AG08395 (cell line): ENCODE results near the gene BCL2L12.

ENCODE experiments used
- DNase-seq: peaks from one replicate; pipeline ENCODE4 v3.0.0; 2012; ENCODE audit warnings: mixed read lengths, low spot score

The BCL2L12 gene

DNA sequence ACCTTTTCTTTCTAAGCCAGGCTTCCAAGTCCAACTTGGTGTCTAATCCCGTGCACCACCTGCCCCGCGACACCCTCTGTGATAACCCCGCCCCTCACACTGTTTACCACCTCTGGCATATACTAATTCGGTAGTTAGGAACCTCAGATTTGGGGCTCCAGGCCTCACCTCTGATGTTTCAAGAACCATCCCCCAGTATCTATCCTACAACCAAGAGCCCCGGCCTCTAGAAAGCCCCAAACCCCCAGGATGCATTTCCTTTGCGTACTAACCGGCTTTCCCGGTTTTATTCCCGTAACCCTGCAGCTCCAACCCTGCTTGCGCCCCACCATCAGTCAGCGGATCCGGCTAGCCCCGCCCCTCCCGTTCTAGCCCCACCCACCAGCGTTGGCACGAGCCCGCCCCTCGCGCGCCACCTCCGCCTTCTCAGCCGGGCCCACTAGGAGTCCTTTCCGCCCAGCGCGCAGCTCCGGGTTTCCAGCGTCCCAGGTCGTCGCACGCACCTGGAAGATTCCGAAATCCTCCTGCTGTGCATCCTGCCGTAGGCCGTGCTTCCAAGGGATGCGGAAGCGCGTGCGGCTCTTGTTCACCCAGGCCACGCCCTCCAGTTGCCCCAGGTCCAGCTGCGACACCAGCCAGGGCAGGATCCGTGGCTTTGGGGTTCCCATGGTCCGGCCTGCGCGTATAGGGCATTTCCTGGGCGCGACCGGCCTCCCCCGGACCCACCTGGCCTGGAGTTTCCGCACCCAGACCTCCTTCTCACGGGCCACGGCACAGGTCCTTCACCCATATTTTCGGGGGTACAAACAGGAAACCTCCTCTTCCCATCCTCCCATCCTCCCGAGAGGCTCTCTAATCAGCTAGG, 1.3 kb upstream of the BCL2L12 start:
- DNase-seq = peak; percentile 93

DNA sequence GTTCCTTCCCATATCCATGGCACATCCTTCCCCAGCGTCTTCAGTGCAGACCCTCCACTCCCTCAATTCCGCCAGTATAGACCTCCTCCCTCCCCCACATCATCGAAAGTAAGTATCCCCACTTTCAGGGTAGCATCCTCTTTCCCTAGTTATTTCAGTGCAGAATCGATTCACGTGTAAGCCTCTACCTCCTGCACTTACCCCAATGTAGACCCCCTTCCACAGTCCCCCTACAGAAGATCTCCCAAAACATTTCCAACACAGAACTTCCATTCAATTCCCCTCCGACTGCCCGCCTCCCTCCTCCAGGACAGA, 740 bp upstream of the BCL2L12 start:
- no peak for DNase-seq

DNA sequence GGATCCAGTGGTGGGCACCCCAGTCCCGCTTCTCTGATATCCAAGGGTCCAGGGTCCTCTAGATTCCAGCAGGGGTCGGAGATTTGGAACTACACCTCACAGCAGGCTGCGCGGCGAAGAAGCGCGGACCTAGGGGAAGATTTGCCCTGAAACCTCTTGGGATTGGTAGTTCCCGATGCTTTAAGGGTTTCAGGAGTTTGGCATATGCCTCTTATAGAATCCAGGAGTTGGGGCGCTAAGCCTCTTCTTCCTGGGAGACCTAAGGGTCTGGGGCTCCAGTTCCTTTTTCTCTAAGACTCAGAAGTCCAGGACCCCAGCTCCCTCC, 349 bp downstream of the BCL2L12 start:
- DNase-seq = no peak

DNA sequence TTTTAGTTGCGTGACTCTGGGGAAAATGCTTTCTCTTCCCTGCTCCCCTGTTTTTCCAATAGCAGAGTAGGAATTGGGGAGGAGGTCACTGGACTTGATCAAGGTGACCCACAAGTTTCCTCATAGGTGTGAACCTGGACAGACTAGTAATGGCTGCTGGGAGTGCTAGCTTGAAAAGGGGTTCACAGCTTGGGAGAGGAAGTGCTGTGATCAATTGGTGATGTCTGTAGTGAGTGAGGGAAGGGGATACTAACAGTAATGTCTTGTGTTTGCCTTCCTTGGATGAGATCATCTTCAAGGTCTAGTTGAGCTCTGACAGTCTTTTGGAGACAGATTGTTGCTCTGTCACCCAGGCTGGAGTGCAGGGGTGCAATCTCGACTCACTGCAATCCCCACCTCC, 1.7 kb downstream of the BCL2L12 start:
- no peak for DNase-seq

DNA sequence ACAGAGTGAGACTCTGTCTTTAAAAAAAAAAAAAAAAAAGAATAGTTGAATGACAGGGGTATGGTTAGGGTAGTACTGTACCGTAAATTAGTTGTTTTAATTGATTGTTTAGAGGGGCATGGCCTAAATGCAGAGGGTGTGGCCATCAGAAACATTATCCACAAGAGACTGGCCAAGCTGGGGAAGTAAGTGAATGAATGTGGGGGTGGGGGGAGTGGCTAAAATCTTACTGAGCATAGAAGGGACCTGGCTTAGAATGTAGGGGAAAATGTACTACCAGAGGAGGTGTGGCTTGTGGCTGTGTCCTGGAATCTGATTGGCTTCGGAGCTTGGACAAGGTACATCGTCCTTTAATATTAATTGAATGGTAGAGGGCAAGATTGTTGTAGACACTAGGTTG, 3.8 kb downstream of the BCL2L12 start:
- DNase-seq = no peak

DNA sequence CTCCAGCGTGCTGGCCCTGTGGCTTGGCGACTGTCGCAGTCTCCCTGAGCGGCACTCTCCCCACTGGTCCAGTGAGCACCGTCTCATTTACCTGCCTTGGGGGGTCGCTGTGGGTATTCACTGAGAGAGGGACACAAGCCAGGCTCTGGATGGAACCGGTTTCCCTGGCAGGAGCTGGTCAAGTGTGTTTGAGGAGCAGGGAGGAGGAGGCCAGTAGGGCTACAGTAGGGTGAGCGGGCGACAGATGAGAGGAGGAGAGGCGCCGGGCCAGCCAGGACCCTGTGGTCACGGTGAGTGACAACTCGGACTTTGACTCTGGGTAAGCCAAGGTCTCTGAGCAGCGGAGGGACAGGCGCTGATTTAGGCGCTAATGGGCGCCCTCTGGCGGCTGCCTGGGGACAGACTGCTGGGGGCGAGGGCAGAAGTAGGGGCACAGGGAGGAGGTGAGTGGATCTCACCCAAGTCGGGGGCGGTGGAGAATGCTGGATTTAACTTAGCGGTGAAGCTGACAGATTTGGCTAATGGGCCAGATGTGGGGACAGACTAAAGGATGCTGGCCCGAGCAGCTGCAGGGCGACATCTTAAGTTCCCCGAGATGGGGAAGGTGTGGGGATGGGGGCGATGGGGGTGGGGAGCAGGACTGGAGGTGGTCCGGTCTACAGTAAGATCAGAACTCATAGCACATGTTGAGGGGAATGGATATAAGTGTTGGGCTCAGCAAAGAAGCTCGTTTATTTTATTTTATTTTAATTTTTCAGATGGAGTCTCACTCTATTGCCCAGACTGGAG, 6.6 kb downstream of the BCL2L12 start:
- DNase-seq = peak; percentile 79

DNA sequence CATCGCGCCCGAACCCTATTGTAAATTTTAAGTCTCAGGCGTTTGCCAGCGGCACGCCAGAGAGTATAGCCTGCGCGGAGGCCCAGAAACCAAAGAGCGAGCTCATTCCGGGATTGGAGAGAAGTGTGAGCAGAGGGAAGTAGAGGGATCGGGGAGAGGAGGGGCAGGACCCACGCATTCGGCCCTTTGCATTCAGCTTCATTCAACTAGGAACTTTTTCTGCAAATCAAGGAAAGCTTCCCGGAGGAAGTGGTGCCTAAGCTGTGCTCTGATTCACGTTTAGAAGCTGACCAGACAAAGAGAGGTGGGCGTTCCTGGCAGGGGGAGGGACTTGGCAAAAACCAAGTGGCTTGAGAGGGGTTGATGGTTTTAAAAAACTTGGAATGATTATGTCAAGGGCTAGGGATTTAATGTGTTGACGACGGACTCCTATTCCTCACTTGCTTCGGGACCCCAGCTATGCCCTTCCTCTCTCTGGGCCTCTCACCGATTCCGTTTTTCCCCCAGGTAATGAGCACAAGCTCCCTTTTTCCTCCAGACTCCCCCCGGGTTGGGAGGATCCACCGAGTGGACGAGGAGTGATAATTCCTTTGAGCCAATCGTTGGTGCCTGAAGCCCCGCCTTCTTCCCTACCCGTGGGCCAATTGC, 10.5 kb downstream of the BCL2L12 start:
- peak; percentile 98 for DNase-seq

DNA sequence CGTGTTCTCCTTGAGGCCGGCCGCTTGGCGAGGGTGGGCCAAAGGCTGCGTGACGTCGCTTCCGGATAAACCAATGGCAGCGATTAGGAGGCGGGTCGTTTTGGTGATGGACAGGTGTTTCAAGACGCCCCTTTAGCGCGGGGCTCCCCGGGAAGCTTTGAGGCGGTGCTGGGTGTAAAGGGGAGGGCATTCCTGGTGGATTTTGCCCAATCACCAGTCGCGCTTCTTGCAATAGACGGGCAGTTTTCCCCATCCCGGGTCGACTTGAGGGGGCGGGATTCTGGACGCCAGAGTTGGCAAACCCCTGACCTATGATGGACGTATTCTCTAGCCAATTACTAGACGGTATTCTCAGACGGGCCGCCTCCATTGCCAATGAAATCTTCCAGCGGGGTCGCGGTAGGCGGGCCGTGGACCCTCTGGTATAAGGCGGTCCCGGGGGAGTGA, 11.1 kb downstream of the BCL2L12 start:
- DNase-seq = peak; percentile 99

DNA sequence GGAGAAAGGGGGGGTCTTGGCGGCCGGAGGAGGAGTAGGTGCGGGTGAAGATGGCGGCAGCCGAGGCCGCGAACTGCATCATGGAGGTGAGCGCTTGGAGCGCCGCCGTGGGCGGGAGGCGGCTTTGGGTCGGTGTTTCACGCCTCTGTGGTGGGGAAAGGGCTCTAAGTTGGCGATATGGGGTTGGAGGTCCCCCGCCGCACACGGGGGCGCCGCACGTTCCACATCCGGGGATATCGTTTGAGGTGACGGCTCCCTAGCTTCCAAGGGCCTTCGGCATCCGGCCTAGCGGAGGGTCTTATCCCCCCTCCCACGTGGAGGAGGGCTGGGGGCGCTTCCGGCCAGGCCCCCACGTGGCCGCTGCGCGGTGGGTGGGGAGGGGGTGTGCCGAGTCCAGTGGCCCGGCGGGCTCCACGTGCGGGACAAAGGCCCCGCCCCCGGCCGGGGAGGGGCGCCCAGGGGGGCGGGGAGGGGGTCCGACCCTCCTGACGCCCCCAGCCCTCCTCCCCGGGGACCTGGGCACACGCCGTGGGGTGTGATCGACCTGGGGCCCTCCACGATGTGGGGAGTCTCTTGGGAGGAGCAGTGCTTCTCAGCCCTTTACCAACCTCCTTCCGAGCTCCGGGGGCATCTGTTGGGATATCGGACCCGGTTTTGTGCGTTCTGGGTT, 11.6 kb downstream of the BCL2L12 start, which contains the start of gene PRMT1:
PRMT1 (plus strand) TSS at position 41 of the 670 bp plus-strand sequence; CDS start at position 51, 10 bp downstream.
- DNase-seq = no peak

DNA sequence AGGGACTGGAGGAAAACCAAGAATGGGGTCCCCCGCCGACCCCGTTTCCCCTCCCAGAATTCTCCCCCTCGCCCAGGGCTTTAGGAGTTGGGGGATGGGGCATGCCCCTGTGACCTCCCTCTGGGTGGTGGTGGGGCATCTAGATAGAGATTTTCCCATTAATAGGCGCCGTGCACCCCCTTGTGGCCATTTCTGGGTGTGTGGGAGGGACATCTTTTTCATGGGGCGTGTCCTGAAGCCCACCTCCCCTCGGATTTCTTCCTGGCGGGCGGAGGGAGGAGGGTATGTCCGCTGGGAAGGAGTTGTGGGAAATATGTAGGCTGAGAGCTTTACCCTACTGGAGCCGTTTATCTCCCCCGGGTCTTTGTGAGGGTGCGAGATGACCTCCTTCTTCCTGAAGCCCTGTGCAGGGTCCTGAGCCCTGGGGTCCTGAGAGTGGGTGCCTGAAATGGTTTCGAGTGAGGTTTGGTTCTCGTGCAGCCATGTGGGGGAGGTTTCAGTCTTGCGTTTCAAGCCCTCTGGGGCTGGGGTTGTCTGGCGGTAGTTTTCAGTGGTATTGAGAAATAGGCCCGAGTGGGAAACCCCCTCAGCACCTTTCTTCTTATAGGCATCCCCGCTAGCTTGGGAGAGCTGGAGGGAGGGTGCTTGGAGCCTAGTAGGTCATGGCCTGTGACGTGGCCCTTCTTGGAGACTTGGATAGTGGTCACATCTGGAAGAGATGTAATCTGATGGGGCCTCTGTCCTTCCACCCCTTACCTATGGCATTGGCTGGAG, 12.4 kb downstream of the BCL2L12 start:
- DNase-seq = peak; percentile 50

DNA sequence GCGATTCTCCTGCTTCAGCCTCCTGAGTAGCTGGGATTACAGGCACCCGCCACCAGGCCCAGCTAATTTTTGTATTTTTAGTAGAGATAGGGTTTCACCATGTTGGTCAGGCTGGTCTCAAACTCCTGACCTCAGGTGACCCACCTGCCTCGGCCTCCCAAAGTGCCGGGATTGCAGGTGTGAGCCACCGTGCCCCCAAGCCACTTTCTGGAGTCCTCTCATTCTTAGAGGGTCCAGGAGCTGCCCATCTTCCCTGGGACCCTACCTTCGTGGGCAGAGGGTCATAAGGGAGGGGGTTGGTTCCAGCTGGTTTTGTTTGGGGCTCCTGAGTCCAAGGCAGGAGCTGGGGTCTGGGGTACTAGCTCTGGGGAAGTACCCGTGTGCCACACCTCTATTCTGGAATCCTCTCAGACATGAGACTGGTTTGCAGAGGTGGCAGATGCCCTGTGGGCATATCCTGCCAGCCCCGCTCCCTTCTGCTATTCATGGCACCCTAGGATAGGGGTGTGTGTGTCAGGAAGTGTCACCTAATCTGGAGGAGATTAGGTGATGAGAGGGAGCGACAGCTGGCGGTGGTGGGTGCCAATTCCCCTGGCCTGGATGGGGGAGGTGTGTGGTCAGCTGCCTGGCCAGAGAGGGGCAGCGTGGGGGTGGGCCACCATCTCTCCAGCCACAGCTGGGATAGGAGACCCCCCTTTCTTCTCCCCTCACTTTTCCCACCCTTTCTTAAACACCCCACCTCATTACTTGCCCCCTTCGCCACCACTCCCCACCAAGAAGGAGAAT, 13.4 kb downstream of the BCL2L12 start:
- no peak for DNase-seq

DNA sequence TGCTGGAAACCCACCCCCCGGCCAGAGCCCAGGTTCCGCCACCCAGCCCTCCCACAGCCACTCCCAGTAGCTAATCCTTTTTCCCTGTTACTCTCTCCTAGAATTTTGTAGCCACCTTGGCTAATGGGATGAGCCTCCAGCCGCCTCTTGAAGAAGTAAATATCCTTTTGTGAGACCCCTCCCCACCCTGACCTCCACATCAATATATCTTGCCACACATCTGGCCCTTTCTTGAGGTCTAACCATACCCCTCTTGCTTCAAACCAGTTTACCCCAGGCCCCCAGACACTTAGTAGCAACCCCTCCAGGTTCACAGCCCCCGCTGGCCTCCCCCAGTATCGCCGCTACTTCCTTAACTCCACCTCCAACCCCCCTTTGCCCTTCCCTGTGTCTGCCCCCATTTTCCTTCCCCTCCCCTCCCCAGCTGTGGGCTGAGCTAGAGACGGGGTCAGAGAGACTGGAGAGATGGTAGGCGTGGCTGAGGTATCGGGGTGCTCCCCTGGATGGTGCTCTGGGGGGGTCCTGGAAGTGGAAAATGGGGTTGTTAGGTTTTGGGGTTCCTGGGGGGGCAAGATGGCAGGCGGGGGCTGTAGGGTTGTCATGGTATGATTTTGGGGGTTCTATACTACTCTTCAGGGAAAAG, 14.2 kb downstream of the BCL2L12 start:
- no peak for DNase-seq

DNA sequence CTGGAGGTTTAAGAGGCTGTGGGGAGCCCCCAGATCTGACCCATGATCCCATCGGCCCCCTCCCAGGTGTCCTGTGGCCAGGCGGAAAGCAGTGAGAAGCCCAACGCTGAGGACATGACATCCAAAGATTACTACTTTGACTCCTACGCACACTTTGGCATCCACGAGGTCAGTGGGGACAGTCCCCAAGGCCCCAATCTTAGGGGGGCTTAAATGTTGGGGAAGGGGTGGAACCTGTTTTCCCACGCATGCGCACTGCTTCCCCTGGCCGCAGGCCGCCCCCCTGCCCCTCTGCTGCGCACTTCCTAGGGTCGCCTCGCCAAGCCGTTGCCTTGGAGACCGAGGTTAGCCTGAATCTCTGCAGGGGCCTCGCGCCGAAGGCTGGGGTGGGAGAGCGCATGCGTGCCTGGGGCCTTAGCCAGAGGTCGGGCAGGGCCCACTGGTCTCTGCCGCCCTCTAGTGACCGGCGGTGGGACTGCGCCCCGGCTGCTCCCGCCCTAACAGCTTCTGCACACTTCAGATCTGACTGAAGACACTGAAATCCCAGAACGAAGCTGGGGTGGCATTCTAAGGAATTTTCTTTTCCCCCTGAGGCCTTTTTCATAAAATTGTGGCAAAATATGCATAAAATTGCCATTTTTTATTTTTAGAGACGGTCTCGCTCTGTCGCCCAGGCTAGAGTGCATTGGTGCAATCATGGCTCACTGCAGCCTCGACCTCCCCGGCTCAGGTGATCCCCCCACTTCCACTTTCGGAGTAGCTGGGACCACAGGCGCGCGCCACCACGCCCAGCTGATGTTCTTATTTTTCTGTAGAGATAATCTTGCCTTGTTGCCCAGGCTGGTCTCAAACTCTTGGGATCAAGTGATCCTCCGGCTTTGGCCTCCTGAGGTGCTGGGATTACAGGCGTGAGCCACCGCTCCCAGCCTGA, 15.0 kb downstream of the BCL2L12 start:
- DNase-seq = peak; percentile 96

DNA sequence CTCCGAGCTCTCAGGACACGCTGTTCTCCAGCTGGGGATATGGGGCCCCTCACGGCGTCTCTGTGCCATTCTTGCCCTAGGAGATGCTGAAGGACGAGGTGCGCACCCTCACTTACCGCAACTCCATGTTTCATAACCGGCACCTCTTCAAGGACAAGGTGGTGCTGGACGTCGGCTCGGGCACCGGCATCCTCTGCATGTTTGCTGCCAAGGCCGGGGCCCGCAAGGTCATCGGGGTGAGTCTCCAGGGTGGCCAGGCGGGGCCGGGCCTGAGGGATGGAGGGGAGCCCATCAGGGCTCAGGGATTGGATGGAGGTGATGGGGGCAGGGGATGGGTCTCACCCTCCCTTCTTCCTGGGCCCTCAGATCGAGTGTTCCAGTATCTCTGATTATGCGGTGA, 16.1 kb downstream of the BCL2L12 start:
- no peak for DNase-seq

DNA sequence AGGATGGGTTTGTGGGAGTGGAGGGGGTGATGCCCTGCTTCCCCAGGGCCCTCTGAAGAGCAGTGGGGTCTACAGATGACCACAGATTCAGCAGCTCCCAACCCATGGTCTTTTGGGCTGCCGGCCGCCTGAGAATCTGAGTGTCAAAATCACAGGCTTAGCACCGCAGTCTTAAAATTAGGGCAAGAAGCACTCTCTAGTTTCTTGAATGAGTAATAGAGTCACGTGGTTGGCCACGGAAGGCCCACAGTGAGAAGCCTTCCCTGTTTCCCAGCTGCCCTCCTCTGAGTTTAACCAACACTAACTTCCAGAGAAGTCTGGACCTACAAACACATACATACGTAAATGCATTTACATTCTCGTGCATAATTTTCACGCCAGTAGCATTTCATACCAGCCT, 16.5 kb downstream of the BCL2L12 start:
- DNase-seq = no peak

DNA sequence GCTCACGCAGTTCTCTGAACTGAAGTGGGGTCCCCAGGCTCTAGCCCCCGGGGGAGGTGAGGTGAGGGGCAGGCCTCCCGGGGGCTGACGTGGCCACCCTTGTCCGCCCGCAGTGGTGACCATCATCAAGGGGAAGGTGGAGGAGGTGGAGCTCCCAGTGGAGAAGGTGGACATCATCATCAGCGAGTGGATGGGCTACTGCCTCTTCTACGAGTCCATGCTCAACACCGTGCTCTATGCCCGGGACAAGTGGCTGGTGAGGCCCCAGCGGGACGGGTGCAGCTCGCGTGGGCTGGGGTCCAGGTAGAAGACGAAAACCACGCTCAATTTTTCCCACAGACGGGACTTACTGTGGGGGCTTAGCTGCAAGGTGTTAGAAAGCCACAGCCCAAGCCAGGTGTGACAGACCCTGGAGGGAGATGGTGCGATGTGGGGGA, 18.1 kb downstream of the BCL2L12 start:
- no peak for DNase-seq

DNA sequence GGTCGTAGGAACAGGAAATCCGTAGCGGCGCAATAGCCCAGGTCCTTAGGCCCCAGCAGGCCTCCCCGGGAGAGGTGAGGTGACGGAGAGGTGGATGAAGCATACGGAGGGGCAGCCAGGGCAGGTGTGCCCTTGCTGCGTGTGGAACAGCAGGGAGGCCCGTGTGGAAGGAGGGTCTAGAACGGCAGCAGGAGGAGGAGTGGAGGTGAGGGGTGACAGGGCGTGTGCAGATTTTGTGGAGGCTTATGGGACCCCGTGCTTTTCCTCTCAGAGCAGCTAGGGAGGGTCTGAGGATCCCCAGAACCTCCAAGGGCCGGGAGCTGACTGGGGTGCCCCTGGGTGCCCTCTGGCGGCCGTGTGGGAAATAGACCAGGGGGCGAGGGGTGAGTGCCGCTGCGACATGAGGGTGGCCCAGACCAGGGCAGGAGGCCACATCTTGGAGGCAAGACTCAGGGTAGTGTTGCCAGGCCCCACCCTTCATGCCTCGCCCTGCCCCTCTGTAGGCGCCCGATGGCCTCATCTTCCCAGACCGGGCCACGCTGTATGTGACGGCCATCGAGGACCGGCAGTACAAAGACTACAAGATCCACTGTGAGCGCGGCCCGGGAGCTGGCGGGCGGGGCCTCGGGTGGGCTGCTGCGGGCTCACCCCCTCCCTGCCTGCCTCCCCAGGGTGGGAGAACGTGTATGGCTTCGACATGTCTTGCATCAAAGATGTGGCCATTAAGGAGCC, 18.7 kb downstream of the BCL2L12 start:
- no peak for DNase-seq

DNA sequence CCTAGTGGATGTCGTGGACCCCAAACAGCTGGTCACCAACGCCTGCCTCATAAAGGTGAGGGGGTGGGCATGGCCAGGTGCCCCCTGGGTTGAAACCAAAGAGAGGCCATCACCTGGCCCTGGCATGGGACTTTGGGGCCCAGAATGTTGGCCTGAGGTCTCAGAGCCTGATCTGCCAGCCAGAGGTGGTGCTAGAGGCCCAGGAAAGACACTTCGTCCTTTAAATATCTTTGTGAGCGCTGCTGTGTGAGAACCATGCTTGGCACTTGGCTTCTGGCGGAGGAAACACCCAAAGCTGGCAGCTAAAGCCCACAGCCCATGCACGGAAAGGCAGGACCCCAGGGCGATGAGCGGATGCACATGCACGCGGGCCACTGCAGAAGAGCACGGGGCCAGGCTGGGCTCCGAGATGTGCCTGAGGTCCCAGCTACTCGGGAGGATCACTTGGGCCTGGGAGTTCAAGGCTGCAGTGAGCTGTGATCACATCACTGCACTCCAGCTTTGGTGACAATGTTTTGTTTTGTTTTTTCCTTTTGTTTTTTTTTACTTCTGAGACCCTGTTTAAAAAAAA, 19.3 kb downstream of the BCL2L12 start:
- no peak for DNase-seq
